GM23248 (cell line): Measurements from ENCODE around the gene ERC1. TPM values are rescaled to one million over a fixed set of nuclear protein-coding genes. Genes with fewer than 3 reads are reported as not detected.
A peak's percentile ranks its signal among the peaks of the same experiment; 100 is the strongest.

Source experiments
- DNase-seq: peaks from one replicate; pipeline ENCODE4 v3.0.0-alpha.2; 2015
- H2AFZ ChIP-seq: fragments of 200-600 bp; sonication (generic); 2 replicates; pipeline ENCODE4 v1.6.1; 2016; ENCODE audit warnings: antibody characterized with exemption
- H3F3A ChIP-seq: fragments of 200-600 bp; sonication (generic); 2 replicates; pipeline ENCODE4 v1.6.1; 2016; ENCODE audit warnings: mild to moderate bottlenecking, antibody characterized with exemption, mixed run types; ENCODE audit not compliant: insufficient read depth
- H3K27ac ChIP-seq: fragments of 200-600 bp; sonication (generic); 2 replicates; pipeline ENCODE4 v1.5.1; 2016; ENCODE audit warnings: mild to moderate bottlenecking
- H3K27me3 ChIP-seq: fragments of 200-600 bp; sonication (generic); replicated peaks from 2 replicates; pipeline ENCODE4 v1.6.1; 2016; ENCODE audit warnings: mild to moderate bottlenecking; ENCODE audit not compliant: insufficient read depth
- H3K36me3 ChIP-seq: fragments of 200-600 bp; sonication (generic); 2 replicates; pipeline ENCODE4 v1.6.1; 2016; ENCODE audit warnings: low read depth, mild to moderate bottlenecking
- H3K4me1 ChIP-seq: fragments of 200-600 bp; sonication (generic); 2 replicates; pipeline ENCODE4 v1.6.1; 2016; ENCODE audit warnings: mild to moderate bottlenecking; ENCODE audit not compliant: insufficient read depth
- H3K4me2 ChIP-seq: fragments of 200-600 bp; sonication (generic); one replicate; pipeline ENCODE4 v1.6.1; 2016; ENCODE audit warnings: mild to moderate bottlenecking; ENCODE audit not compliant: unreplicated experiment
- H3K4me3 ChIP-seq: fragments of 200-600 bp; sonication (generic); 2 replicates; pipeline ENCODE4 v1.5.1; 2016; ENCODE audit warnings: mild to moderate bottlenecking
- H3K79me2 ChIP-seq: fragments of 200-600 bp; sonication (generic); 2 replicates; pipeline ENCODE4 v1.6.1; 2016; ENCODE audit warnings: mild to moderate bottlenecking; ENCODE audit not compliant: insufficient read depth
- H3K9ac ChIP-seq: fragments of 200-600 bp; sonication (generic); 2 replicates; pipeline ENCODE4 v1.6.1; 2016; ENCODE audit warnings: mild to moderate bottlenecking
- H3K9me2 ChIP-seq: fragments of 200-600 bp; sonication (generic); 2 replicates; pipeline ENCODE4 v1.6.1; 2016; ENCODE audit warnings: mixed run types, mild to moderate bottlenecking, moderate library complexity; ENCODE audit not compliant: insufficient read depth
- H3K9me3 ChIP-seq: fragments of 200-600 bp; sonication (generic); one replicate; pipeline ENCODE4 v1.6.1; 2017; ENCODE audit warnings: low read depth
- H4K20me1 ChIP-seq: fragments of 200-600 bp; sonication (generic); 2 replicates; pipeline ENCODE4 v1.6.0; 2016; ENCODE audit not compliant: insufficient read depth
- EZH2 ChIP-seq: fragments of 200-600 bp; sonication (generic); IDR thresholded peaks from 2 replicates; pipeline ENCODE4 v1.6.1; 2018; ENCODE audit warnings: antibody characterized with exemption, mild to moderate bottlenecking; ENCODE audit not compliant: insufficient read depth, poor library complexity, severe bottlenecking
- EZH2phosphoT487 ChIP-seq: fragments of 200-600 bp; sonication (generic); IDR thresholded peaks from 2 replicates; pipeline ENCODE4 v1.6.1; 2018; ENCODE audit warnings: antibody characterized with exemption, moderate library complexity, mild to moderate bottlenecking, low read depth; ENCODE audit not compliant: insufficient read depth
- WGBS, 2 experiments: methylation state at CpG; one replicate each; pipeline ENCODE4 v1.1.6; 2015 to 2017; ENCODE audit warnings: low lambda C conversion rate in 2 of 2, low coverage in 1 of 2; ENCODE audit errors: missing lambda C conversion rate in 2 of 2; 5-methylcytosine and 5-hydroxymethylcytosine counted together
- in situ Hi-C: fragments of 300-500 bp; cut with MboI; formaldehyde crosslinking; loops from 2 replicates; pipeline ENCODE4 v1.15.0; 2020
- polyA plus RNA-seq: library from polyadenylated mRNA; unstranded; fragments of >200 nt; fragmentation: Nextera tagmentation; extraction: Ambion mirVana; gene quantifications from 2 replicates; pipeline ENCODE4 v1.2.1, GENCODE V29; 2016
- total RNA-seq: library from RNA; depleted of rRNA; stranded (reverse); fragments of >200 nt; shearing (Covaris generic); gene quantifications from 2 replicates; pipeline ENCODE4 v1.2.3, GENCODE V29; 2014

The ERC1 gene
- total and polyA plus RNA-seq, 2 experiments from 2014 or later: 21.5 to 23.3 TPM

- Histone ChIP-seq H3K9me2 (no peaks in the 10 kb centered on the region), H3K4me1 (peaks cover 25% of the 10 kb centered on the region), H3K27me3 (no peaks in the 10 kb centered on the region), H3K36me3 (0 out of 2 replicates have a peak, but pooled peaks cover 3% of the 10 kb centered on the region), H3K79me2 (peaks cover 15% of the 10 kb centered on the region; the same call in 1 of the 2 replicates), H3K4me3 (no peak overlapping the region), H3K9ac (no peak overlapping the region), H3F3A (peaks cover 20% of the 10 kb centered on the region), H2AFZ (no peak overlapping the region), H3K4me2 (no peak overlapping the region), H4K20me1 (no peaks in the 10 kb centered on the region), H3K27ac (no peak overlapping the region), H3K9me3 (no peaks in the 10 kb centered on the region)
- TF ChIP-seq EZH2 (no peak), EZH2phosphoT487 (no peak)
- in situ Hi-C loops: no loop called here
- no peak for DNase-seq
- 74 to 86% methylated on average over 6 to 7 of the region's 7 CpGs for WGBS, 2 experiments
These were observed 222.7 kb downstream of the ERC1 start for GRCh38 chr12:1213618-1214205.

DNA sequence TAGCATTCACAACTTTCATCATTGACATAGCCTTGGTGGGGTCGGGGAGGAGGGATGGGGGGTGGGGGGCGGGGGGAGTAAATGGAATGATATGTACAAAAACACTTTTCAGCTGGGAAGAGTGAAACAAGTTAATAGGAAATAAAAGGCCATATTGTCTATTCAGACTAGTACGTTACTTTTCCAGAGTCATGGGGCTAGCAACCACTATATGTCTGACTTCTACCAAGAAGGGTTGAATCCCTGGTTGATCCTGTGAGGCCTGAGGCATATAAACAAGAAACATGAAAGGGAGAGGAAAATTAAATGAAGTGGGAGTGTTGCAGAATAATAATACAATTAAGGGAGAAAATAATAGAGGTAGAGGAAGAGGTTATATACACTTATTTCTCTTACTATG lies 225.5 kb downstream of the ERC1 start:
- Histone ChIP-seq H3K4me1 (peaks cover 33% of the 10 kb centered on the region), H3K27ac (peak overlapping the region; percentile 60), H3K79me2 (0 out of 2 replicates have a peak, but pooled peaks cover 3% of the 10 kb centered on the region), H3K36me3 (no peaks in the 10 kb centered on the region), H3K9me2 (no peaks in the 10 kb centered on the region), H3F3A (peaks cover 31% of the 10 kb centered on the region), H3K9me3 (no peaks in the 10 kb centered on the region), H2AFZ (no peak overlapping the region), H3K4me2 (peak overlapping the region; percentile 72), H4K20me1 (no peaks in the 10 kb centered on the region), H3K4me3 (0 out of 2 replicates have a peak overlapping the region, but pooled peaks have one; percentile 31), H3K9ac (peak overlapping the region; percentile 28; the same call in 1 of the 2 replicates), H3K27me3 (no peaks in the 10 kb centered on the region)
- TF ChIP-seq EZH2 (no peak), EZH2phosphoT487 (no peak)
- DNase-seq: no peak
- in situ Hi-C loops: no loop called here
- WGBS, 2 experiments: 79 to 81% methylated on average over 2 to 3 of the region's 3 CpGs

- peak overlapping the region; percentile 72 for H3K4me2 ChIP-seq
- no peak for TF ChIP-seq EZH2phosphoT487
- TF ChIP-seq EZH2: no peak
- WGBS, 2 experiments: 8 to 12% methylated on average over 6 of the region's 6 CpGs
- H3K27ac ChIP-seq: peak overlapping the region; percentile 60
- no peaks in the 10 kb centered on the region for H3K27me3 ChIP-seq
- no peaks in the 10 kb centered on the region for H3K36me3 ChIP-seq
- H2AFZ ChIP-seq: no peak overlapping the region
- peak overlapping the region; percentile 28; the same call in 1 of the 2 replicates for H3K9ac ChIP-seq
- peak overlapping the region; percentile 31 for H3K4me3 ChIP-seq
- peaks cover 31% of the 10 kb centered on the region for H3F3A ChIP-seq
- no peaks in the 10 kb centered on the region for H4K20me1 ChIP-seq
- DNase-seq: peak; percentile 86
- in situ Hi-C loops: no loop called here
- H3K9me2 ChIP-seq: no peaks in the 10 kb centered on the region
- peaks cover 3% of the 10 kb centered on the region; the same call in 1 of the 2 replicates for H3K79me2 ChIP-seq
- peaks cover 33% of the 10 kb centered on the region for H3K4me1 ChIP-seq
- H3K9me3 ChIP-seq: no peaks in the 10 kb centered on the region
These were observed 226.3 kb downstream of the ERC1 start for GRCh38 chr12:1217191-1217949.

DNA sequence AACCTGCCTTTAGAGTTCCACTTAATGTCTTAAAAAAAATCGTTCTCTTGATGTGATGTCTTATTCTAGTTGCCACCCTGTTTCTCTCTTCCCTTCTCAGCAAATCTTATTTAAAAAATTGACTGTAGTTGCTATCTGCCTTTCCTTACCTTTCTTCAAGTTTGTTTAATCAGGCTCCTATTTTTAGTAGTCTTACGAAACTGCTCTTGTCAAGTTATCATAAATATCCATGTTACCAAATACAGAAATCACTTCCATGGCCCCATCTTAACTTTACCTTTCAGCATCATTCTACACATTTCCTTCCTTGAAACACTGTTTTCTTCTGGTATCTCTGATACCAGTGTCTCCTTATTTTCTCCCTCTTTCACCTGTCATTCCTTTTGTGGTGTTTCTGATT lies 227.3 kb downstream of the ERC1 start:
- Histone ChIP-seq H3K9me3 (no peaks in the 10 kb centered on the region), H3K79me2 (peaks cover 3% of the 10 kb centered on the region; the same call in 1 of the 2 replicates), H3K27ac (no peak overlapping the region), H4K20me1 (no peaks in the 10 kb centered on the region), H3K9me2 (no peaks in the 10 kb centered on the region), H3K4me2 (no peak overlapping the region), H3K4me1 (peaks cover 33% of the 10 kb centered on the region), H3K4me3 (no peak overlapping the region), H3F3A (peaks cover 31% of the 10 kb centered on the region), H3K36me3 (no peaks in the 10 kb centered on the region), H2AFZ (no peak overlapping the region), H3K9ac (no peak overlapping the region), H3K27me3 (no peaks in the 10 kb centered on the region)
- DNase-seq: no peak
- in situ Hi-C loops: no loop called here
- TF ChIP-seq EZH2: no peak
- TF ChIP-seq EZH2phosphoT487: no peak
- WGBS, 2 experiments: 96 to 98% methylated on average over 2 of the region's 2 CpGs
